Panc1 (cell line): Measurements from ENCODE around the gene NKX2-1. TPM values are rescaled to one million over a fixed set of nuclear protein-coding genes. Genes with fewer than 3 reads are reported as not detected.

Source experiments
- ATAC-seq: fragments of 200-7000 bp; cut with Tn5 transposase; 2 replicates; pipeline ENCODE4 v1.9.1; 2020; ENCODE audit warnings: mild to moderate bottlenecking, moderate library complexity
- BruUV-seq: library from RNA; stranded (reverse); fragments of 400-500 nt; replicated peaks from 2 replicates; lab custom pipeline; 2021; lab: Mats Ljungman, UMichigan
- CTCF ChIA-PET: fragments of 300-600 bp; sonication (Branson Sonifier 250); formaldehyde crosslinking; loops from one replicate; lab custom pipeline; 2022; ENCODE audit warnings: antibody characterized with exemption; lab: Charles Lee
- POLR2A ChIA-PET: fragments of 300-600 bp; sonication (Branson Sonifier 250); formaldehyde crosslinking; loops from one replicate; lab custom pipeline; 2022; ENCODE audit warnings: antibody characterized with exemption; lab: Charles Lee
- DNase-seq: peaks from one replicate; pipeline ENCODE4 v3.0.0-alpha.2; 2010; ENCODE audit warnings: low read depth, low spot score
- H3K27ac ChIP-seq: 2 replicates; pipeline ENCODE4 v1.5.1; 2011; ENCODE audit warnings: mild to moderate bottlenecking, low read length, inconsistent platforms
- H3K27me3 ChIP-seq: fragments of 200-500 bp; sonication (Bioruptor generic); 2 replicates; pipeline ENCODE4 v1.6.0; 2014; ENCODE audit warnings: low read length, inconsistent platforms; ENCODE audit not compliant: control insufficient read depth, insufficient read depth
- H3K36me3 ChIP-seq: fragments of 200-500 bp; sonication (Bioruptor generic); 2 replicates; pipeline ENCODE4 v1.5.1; 2014; ENCODE audit warnings: inconsistent platforms, mild to moderate bottlenecking, low read length, moderate library complexity; ENCODE audit not compliant: control insufficient read depth, insufficient read depth
- H3K4me1 ChIP-seq: 2 replicates; pipeline ENCODE4 v1.5.1; 2011; ENCODE audit warnings: inconsistent platforms, mild to moderate bottlenecking, low read length, moderate library complexity; ENCODE audit not compliant: control insufficient read depth, insufficient read depth
- H3K4me3 ChIP-seq, 2 experiments: 2 replicates each; pipeline ENCODE4 v1.5.1; 2011 to 2012; ENCODE audit warnings: low read depth in 2 of 2, low read length in 2 of 2, mild to moderate bottlenecking in 2 of 2, inconsistent platforms in 1 of 2, moderate library complexity in 1 of 2
- H3K9me3 ChIP-seq: fragments of 200-500 bp; sonication (Bioruptor generic); 2 replicates; pipeline ENCODE4 v1.5.1; 2014; ENCODE audit warnings: low read depth, mild to moderate bottlenecking, inconsistent platforms, low read length, moderate library complexity; ENCODE audit not compliant: control insufficient read depth, insufficient read depth
- POLR2AphosphoS5 ChIP-seq: IDR thresholded peaks from 2 replicates; pipeline ENCODE4 v1.6.1; 2012; ENCODE audit warnings: mild to moderate bottlenecking, low read depth, low read length, moderate library complexity
- SIN3A ChIP-seq: IDR thresholded peaks from 2 replicates; pipeline ENCODE4 v1.6.1; 2012; ENCODE audit warnings: low read depth, mild to moderate bottlenecking, low read length, moderate library complexity, borderline replicate concordance; ENCODE audit not compliant: insufficient read depth
- TCF7L2 ChIP-seq: IDR thresholded peaks from 2 replicates; pipeline ENCODE4 v1.6.1; 2011; ENCODE audit warnings: mild to moderate bottlenecking, low read depth, low read length, inconsistent platforms
- in situ Hi-C: cut with HindIII; loops from 2 replicates; pipeline ENCODE4 v1.10.0; 2016; ENCODE audit warnings: low sequenced_read_pairs, low pct_unique_long_range_greater_than_20kb
- intact Hi-C: fragments of 100-400 bp; cut with micrococcal nuclease; formaldehyde crosslinking; loops from one replicate; pipeline ENCODE4 v1.10.0; 2022; ENCODE audit not compliant: unreplicated experiment
- total RNA-seq: library from RNA; stranded (reverse); gene quantifications from one replicate; pipeline ENCODE4 v1.2.1, GENCODE V29; 2021; ENCODE audit not compliant: unreplicated experiment
- TF ChIP-seq, protein P1 (sequence below): fragments of 450-650 bp; IDR thresholded peaks from 2 replicates; pipeline ENCODE4 v1.5.1; 2017; ENCODE audit warnings: mild to moderate bottlenecking
- TF ChIP-seq, protein P2 (sequence below), 2 experiments: IDR thresholded peaks; 2 replicates each; pipeline ENCODE4 v1.6.1; 2011 to 2012; ENCODE audit warnings: low read depth in 2 of 2, control low read depth in 1 of 2, low read length in 1 of 2, mild to moderate bottlenecking in 1 of 2, moderate library complexity in 1 of 2; ENCODE audit not compliant: insufficient read depth in 1 of 2

The NKX2-1 gene
- total RNA-seq, 1 experiment from 2014 or later = 0.13 TPM

DNA sequence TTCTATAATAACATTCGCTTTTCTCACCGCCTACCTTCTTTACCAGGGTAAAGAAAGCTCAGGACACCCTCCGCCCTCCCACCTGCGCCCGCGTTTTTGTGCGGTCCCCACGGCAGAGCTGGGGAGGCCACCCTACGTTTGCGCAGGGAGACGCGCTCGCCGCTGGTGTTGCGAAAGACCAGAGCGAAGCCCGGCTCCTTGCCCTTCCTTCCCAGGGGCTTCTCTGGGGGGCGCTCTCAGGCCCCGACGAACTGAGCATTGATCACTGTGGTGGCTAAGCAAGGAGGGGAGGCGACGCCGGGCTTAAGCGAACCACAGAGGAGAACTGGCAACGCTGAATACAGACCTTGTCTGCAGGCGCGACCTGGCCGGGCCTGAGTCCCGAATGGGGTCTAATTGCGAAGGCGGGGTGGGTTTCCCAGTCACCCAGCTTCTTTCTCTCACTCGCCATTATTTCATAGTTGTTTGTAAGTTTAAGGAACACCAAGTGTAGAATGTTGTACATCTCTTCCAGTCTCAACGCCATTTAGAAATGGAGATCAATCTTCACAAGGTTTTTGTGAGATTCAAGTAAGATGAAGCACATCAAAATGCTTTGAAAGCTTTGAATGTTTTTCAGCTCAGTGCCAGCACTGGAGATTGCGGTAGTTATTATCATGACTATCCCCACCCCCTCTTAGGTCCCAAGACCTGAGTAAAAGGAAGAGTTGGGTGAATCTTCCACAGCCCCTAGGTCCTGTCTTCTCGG, 1.7 kb upstream of the NKX2-1 start:
- no TSS peak for BruUV-seq
- H3K9me3 ChIP-seq = no peaks in the 10 kb centered on the region
- DNase-seq = no peak
- H3K27me3 ChIP-seq = peaks cover 4% of the 10 kb centered on the region; the same call in 1 of the 2 replicates
- ChIA-PET CTCF (interaction anchor here (0.5 kb wide), 1 partner anchor 60 kb away, joined by 4 read pairs; no protein-coding TSS in a partner anchor), POLR2A (no interaction called here)
- ATAC-seq = no peak
- TF ChIP-seq SIN3A = no peak
- TF ChIP-seq, protein P1, sequence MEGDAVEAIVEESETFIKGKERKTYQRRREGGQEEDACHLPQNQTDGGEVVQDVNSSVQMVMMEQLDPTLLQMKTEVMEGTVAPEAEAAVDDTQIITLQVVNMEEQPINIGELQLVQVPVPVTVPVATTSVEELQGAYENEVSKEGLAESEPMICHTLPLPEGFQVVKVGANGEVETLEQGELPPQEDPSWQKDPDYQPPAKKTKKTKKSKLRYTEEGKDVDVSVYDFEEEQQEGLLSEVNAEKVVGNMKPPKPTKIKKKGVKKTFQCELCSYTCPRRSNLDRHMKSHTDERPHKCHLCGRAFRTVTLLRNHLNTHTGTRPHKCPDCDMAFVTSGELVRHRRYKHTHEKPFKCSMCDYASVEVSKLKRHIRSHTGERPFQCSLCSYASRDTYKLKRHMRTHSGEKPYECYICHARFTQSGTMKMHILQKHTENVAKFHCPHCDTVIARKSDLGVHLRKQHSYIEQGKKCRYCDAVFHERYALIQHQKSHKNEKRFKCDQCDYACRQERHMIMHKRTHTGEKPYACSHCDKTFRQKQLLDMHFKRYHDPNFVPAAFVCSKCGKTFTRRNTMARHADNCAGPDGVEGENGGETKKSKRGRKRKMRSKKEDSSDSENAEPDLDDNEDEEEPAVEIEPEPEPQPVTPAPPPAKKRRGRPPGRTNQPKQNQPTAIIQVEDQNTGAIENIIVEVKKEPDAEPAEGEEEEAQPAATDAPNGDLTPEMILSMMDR = no peak
- no peak overlapping the region for H3K4me3 ChIP-seq
- H3K36me3 ChIP-seq = no peaks in the 10 kb centered on the region
- H3K27ac ChIP-seq = no peak overlapping the region
- intact Hi-C loops = no loop called here
- H3K4me1 ChIP-seq = no peaks in the 10 kb centered on the region; the same call in 1 of the 2 replicates
- in situ Hi-C loops = no loop called here

DNA sequence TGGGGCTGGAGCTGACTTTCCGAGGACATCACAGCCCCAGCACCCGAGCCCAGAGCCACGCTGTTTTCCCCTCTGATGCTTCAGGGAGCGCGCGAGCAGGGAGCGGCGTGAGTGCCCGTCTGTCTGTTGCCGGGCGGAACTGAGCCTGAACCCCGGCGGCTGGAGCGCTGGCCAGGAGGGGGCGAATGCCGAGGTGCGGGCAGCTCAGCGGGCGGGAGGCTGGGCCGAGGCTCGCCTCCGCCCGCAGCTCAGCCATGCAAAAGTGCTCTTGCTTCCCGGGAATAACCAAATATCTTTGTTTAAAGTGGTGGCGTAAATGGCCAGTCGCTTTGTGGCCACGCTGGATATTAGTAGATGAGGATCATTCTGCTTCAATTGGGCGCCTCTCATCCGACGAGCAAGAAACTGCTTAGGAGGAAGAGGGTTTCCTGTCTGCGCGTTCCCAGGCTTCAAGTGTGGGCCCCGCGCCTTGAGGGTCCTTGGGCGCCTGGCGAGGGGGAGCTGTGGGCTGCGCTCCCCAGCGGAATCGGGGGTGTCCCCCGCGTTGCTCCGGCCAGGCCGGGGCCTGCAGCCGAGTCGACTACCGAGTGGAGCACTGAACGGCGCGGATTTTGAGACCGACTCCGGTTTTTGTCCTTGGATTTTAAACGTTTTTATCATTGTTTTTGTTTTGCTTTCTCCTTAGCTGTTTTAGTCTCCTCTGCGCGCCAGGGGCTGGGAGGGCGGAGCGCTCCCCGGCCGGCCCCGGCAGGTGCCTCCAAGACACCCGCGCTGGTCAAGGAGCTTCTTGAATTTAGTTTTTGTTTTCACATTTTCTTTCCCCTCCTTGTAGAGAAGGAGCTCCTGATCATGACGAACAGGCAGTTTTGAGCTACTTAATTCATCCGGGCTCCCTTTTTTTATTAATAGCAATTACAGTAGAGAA, 831 bp upstream of the NKX2-1 start:
- Histone ChIP-seq H3K36me3 (no peaks in the 10 kb centered on the region), H3K4me3 (peak overlapping the region; percentile 33 to 46), H3K9me3 (no peaks in the 10 kb centered on the region), H3K27me3 (peaks cover 2% of the 10 kb centered on the region; the same call in 1 of the 2 replicates), H3K27ac (no peak overlapping the region), H3K4me1 (no peaks in the 10 kb centered on the region; the same call in 1 of the 2 replicates)
- DNase-seq (no peak), ATAC-seq (peak; percentile 90)
- TF ChIP-seq POLR2AphosphoS5 (no peak), SIN3A (no peak), TCF7L2 (no peak)
- TF ChIP-seq, protein P1 = peak; percentile 65
- TF ChIP-seq, protein P2, sequence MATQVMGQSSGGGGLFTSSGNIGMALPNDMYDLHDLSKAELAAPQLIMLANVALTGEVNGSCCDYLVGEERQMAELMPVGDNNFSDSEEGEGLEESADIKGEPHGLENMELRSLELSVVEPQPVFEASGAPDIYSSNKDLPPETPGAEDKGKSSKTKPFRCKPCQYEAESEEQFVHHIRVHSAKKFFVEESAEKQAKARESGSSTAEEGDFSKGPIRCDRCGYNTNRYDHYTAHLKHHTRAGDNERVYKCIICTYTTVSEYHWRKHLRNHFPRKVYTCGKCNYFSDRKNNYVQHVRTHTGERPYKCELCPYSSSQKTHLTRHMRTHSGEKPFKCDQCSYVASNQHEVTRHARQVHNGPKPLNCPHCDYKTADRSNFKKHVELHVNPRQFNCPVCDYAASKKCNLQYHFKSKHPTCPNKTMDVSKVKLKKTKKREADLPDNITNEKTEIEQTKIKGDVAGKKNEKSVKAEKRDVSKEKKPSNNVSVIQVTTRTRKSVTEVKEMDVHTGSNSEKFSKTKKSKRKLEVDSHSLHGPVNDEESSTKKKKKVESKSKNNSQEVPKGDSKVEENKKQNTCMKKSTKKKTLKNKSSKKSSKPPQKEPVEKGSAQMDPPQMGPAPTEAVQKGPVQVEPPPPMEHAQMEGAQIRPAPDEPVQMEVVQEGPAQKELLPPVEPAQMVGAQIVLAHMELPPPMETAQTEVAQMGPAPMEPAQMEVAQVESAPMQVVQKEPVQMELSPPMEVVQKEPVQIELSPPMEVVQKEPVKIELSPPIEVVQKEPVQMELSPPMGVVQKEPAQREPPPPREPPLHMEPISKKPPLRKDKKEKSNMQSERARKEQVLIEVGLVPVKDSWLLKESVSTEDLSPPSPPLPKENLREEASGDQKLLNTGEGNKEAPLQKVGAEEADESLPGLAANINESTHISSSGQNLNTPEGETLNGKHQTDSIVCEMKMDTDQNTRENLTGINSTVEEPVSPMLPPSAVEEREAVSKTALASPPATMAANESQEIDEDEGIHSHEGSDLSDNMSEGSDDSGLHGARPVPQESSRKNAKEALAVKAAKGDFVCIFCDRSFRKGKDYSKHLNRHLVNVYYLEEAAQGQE (IDR thresholded peaks at IDR 0.05; ENCODE audit: insufficient read depth in 1 of 2, low read depth in 2 of 2, low read length in 1 of 2) = no peak
- CTCF ChIA-PET = interaction anchor here (0.5 kb wide), 1 partner anchor 33 kb away, joined by 7 read pairs; no protein-coding TSS in a partner anchor
- intact Hi-C loops (no loop called here), in situ Hi-C loops (no loop called here)
- POLR2A ChIA-PET = no interaction called here
- BruUV-seq = no TSS peak
